SK-N-MC (cell line): ENCODE measurements around the gene TSKS.

ENCODE experiments used
- EZH2 ChIP-seq: fragments of 200-600 bp; sonication (generic); IDR thresholded peaks from one replicate; pipeline ENCODE4 v1.6.1; 2017; ENCODE audit warnings: antibody characterized with exemption
- POLR2AphosphoS5 ChIP-seq: IDR thresholded peaks from 2 replicates; pipeline ENCODE4 v1.6.1; 2012; ENCODE audit warnings: mild to moderate bottlenecking, low read depth, low read length, borderline replicate concordance

GRCh38 chr19:49763230-49763629 is at the start of gene TSKS:
- TF ChIP-seq EZH2 = no peak
- TF ChIP-seq POLR2AphosphoS5 = no peak
